ENCODE results near the gene POLR2A.

GRCh38 chr17:7462474-7463371, 21.4 kb upstream of the POLR2A start:
- TF ChIP-seq, protein P1, sequence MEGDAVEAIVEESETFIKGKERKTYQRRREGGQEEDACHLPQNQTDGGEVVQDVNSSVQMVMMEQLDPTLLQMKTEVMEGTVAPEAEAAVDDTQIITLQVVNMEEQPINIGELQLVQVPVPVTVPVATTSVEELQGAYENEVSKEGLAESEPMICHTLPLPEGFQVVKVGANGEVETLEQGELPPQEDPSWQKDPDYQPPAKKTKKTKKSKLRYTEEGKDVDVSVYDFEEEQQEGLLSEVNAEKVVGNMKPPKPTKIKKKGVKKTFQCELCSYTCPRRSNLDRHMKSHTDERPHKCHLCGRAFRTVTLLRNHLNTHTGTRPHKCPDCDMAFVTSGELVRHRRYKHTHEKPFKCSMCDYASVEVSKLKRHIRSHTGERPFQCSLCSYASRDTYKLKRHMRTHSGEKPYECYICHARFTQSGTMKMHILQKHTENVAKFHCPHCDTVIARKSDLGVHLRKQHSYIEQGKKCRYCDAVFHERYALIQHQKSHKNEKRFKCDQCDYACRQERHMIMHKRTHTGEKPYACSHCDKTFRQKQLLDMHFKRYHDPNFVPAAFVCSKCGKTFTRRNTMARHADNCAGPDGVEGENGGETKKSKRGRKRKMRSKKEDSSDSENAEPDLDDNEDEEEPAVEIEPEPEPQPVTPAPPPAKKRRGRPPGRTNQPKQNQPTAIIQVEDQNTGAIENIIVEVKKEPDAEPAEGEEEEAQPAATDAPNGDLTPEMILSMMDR (conservative IDR thresholded peaks at IDR 0.05; ENCODE audit: low read length): no peak
- TF ChIP-seq EZH2phosphoT487 (IDR thresholded peaks at IDR 0.05; ENCODE audit: borderline replicate concordance, low read depth, low read length): no peak
